ENCODE results near the gene KRT1.

Gene KRT1

GRCh38 chr12:52698651-52699340 lies 18.6 kb upstream of the KRT1 start:
- DNase-seq (ENCODE audit: low read depth in 2 of 2), result no peak

GRCh38 chr12:52697058-52697582 lies 16.9 kb upstream of the KRT1 start:
- DNase-seq (ENCODE audit: low read depth in 2 of 2), result no peak

- DNase-seq (ENCODE audit: low read depth in 2 of 2), result no peak
These were observed 16.4 kb upstream of the KRT1 start for GRCh38 chr12:52696588-52696987.

- no peak for DNase-seq (ENCODE audit: low read depth in 2 of 2)
These were observed 14.8 kb upstream of the KRT1 start for GRCh38 chr12:52695039-52695438.

- DNase-seq (ENCODE audit: low read depth in 2 of 2), result no peak
These were observed 13.9 kb upstream of the KRT1 start for GRCh38 chr12:52694151-52694550.

- no peak for DNase-seq (ENCODE audit: low read depth in 2 of 2)
These were observed 13.1 kb upstream of the KRT1 start for GRCh38 chr12:52693261-52693660.

- DNase-seq (ENCODE audit: low read depth in 2 of 2), result no peak
These were observed 12.0 kb upstream of the KRT1 start for GRCh38 chr12:52692254-52692653.

- no peak for DNase-seq (ENCODE audit: low read depth in 2 of 2)
These were observed 11.6 kb upstream of the KRT1 start for GRCh38 chr12:52691841-52692150.

- DNase-seq (ENCODE audit: low read depth in 2 of 2), result peak; percentile 14 to 15
These were observed 11.1 kb upstream of the KRT1 start for GRCh38 chr12:52691076-52691840.

- no peak for DNase-seq (ENCODE audit: low read depth in 2 of 2)
These were observed 10.3 kb upstream of the KRT1 start for GRCh38 chr12:52690351-52691075.

- DNase-seq (ENCODE audit: low read depth in 2 of 2), result no peak
These were observed 9.7 kb upstream of the KRT1 start for GRCh38 chr12:52689936-52690335.

- DNase-seq (ENCODE audit: low read depth in 2 of 2), result no peak
These were observed 9.0 kb upstream of the KRT1 start for GRCh38 chr12:52689239-52689638.

GRCh38 chr12:52688481-52688880 lies 8.3 kb upstream of the KRT1 start:
- no peak for DNase-seq (ENCODE audit: low read depth in 2 of 2)

GRCh38 chr12:52687497-52688385 lies 7.5 kb upstream of the KRT1 start:
- DNase-seq (ENCODE audit: low read depth in 2 of 2), result no peak

GRCh38 chr12:52686756-52687487 lies 6.7 kb upstream of the KRT1 start:
- DNase-seq (ENCODE audit: low read depth in 2 of 2), result no peak

GRCh38 chr12:52686063-52686462 lies 5.9 kb upstream of the KRT1 start:
- DNase-seq (ENCODE audit: low read depth in 2 of 2), result no peak

GRCh38 chr12:52685406-52685890 lies 5.2 kb upstream of the KRT1 start:
- no peak for DNase-seq (ENCODE audit: low read depth in 2 of 2)

- DNase-seq (ENCODE audit: low read depth in 2 of 2), result no peak
These were observed 4.2 kb upstream of the KRT1 start for GRCh38 chr12:52684431-52684830.

- no peak for DNase-seq (ENCODE audit: low read depth in 2 of 2)
These were observed 3.5 kb upstream of the KRT1 start for GRCh38 chr12:52683575-52684300.

- DNase-seq (ENCODE audit: low read depth in 2 of 2), result no peak
These were observed 2.8 kb upstream of the KRT1 start for GRCh38 chr12:52682938-52683574.

Data from stimulated activated CD4-positive, alpha-beta T cell treated with anti-CD3 and anti-CD28 coated beads, Interleukin-1b, Interleukin-23, amount 100 ng/mL, for 1 hour (primary cell).